Spleen (tissue), 7 donors: Measurements from ENCODE around the gene RGS6.

Experiments
- CTCF ChIP-seq, 11 experiments: fragments of 200-600 bp in 7 of 11; fragments of 450-650 bp in 4 of 11; sonication (generic) in 4 of 11; IDR thresholded peaks in 8 of 11; conservative IDR thresholded peaks in 3 of 11; 1 replicate in 7 of 11; 2 replicates in 4 of 11; pipeline versions ENCODE4 v1.4.0 to v1.8.0; 2016 to 2021; ENCODE audit warnings: antibody characterized with exemption in 11 of 11, inconsistent platforms in 4 of 11, mild to moderate bottlenecking in 1 of 11
- POLR2AphosphoS5 ChIP-seq, 3 donors: sonication (generic); formaldehyde crosslinking; IDR thresholded peaks; one replicate each; pipeline ENCODE4 v1.5.1; 2017; ENCODE audit warnings: antibody characterized with exemption in 3 of 3
- donor health status: DM: no; HTN: no; CAD: no; lungs with moderate emphysema.
- donor health status: DM: no; HTN: no; CAD: no.
- donor health status: DM: no; HTN: no; CAD: no.

GRCh38 chr14:72237722-72238666 is 305.8 kb downstream of the RGS6 start:
- TF ChIP-seq CTCF (IDR thresholded peaks at IDR 0.05 in 8 of 11, conservative IDR thresholded peaks at IDR 0.05 in 3 of 11) (no peak), POLR2AphosphoS5 (IDR thresholded peaks at IDR 0.05) (no peak)
